Endothelial cell (in vitro differentiated cells): ENCODE results near the gene NAGK. TPM values are rescaled to one million over a fixed set of nuclear protein-coding genes. Genes with fewer than 3 reads are reported as not detected.
A peak's percentile ranks its signal among the peaks of the same experiment; 100 is the strongest.

Experiments used
- DNase-seq: peaks from one replicate; pipeline ENCODE4 v3.0.0; 2021; ENCODE audit warnings: low spot score
- H3K27ac Mint-ChIP-seq: one replicate; pipeline ENCODE4 v1.8.0; 2021; ENCODE audit warnings: mixed read lengths, inconsistent platforms; ENCODE audit not compliant: unreplicated experiment
- H3K27me3 Mint-ChIP-seq: one replicate; pipeline ENCODE4 v1.8.0; 2021; ENCODE audit warnings: mild to moderate bottlenecking, moderate library complexity, mixed read lengths, inconsistent platforms; ENCODE audit not compliant: unreplicated experiment
- H3K36me3 Mint-ChIP-seq: one replicate; pipeline ENCODE4 v1.8.0; 2021; ENCODE audit warnings: mild to moderate bottlenecking, low read depth, mixed read lengths, inconsistent platforms; ENCODE audit not compliant: unreplicated experiment
- H3K4me1 Mint-ChIP-seq: one replicate; pipeline ENCODE4 v1.8.0; 2021; ENCODE audit warnings: mild to moderate bottlenecking, mixed read lengths, inconsistent platforms; ENCODE audit not compliant: unreplicated experiment
- H3K4me3 Mint-ChIP-seq: one replicate; pipeline ENCODE4 v1.8.0; 2021; ENCODE audit warnings: mild to moderate bottlenecking, mixed read lengths, inconsistent platforms; ENCODE audit not compliant: unreplicated experiment
- H3K9me3 Mint-ChIP-seq: one replicate; pipeline ENCODE4 v1.8.0; 2021; ENCODE audit warnings: mixed read lengths, inconsistent platforms; ENCODE audit not compliant: unreplicated experiment
- CTCF ChIP-seq: fragments of 200-600 bp; sonication (generic); IDR thresholded peaks from one replicate; pipeline ENCODE4 v1.5.0; 2021; ENCODE audit warnings: antibody characterized with exemption; ENCODE audit not compliant: unreplicated experiment
- total RNA-seq: library from RNA; stranded (reverse); fragmentation: NEBNext Ultra II Directional; extraction: Animal tissue kit (Norgen Biotek cat#: 25700); gene quantifications from one replicate; pipeline ENCODE4 v1.2.1, GENCODE V29; 2021; ENCODE audit not compliant: unreplicated experiment

Gene NAGK
- total RNA-seq, 1 donor from 2014 or later, result 125 TPM

GRCh38 chr2:71108091-71108490 lies 39.6 kb downstream of the NAGK start:
- no peaks in the 10 kb centered on the region for H3K9me3 Mint-ChIP-seq
- DNase-seq, result no peak
- H3K27ac Mint-ChIP-seq, result no peak overlapping the region
- no peak overlapping the region for H3K4me3 Mint-ChIP-seq
- no peaks in the 10 kb centered on the region for H3K27me3 Mint-ChIP-seq
- H3K36me3 Mint-ChIP-seq, result peaks cover 3% of the 10 kb centered on the region
- H3K4me1 Mint-ChIP-seq, result no peaks in the 10 kb centered on the region
- no peak for TF ChIP-seq CTCF

GRCh38 chr2:71113843-71114242 lies 45.4 kb downstream of the NAGK start:
- Mint-ChIP-seq H3K9me3 (no peaks in the 10 kb centered on the region), H3K27ac (no peak overlapping the region), H3K27me3 (no peaks in the 10 kb centered on the region), H3K4me1 (no peaks in the 10 kb centered on the region), H3K4me3 (no peak overlapping the region), H3K36me3 (no peaks in the 10 kb centered on the region)
- no peak for TF ChIP-seq CTCF
- DNase-seq, result no peak

GRCh38 chr2:71117063-71117462 lies 48.6 kb downstream of the NAGK start:
- Mint-ChIP-seq H3K27ac (no peak overlapping the region), H3K36me3 (no peaks in the 10 kb centered on the region), H3K9me3 (no peaks in the 10 kb centered on the region), H3K4me3 (no peak overlapping the region), H3K27me3 (no peaks in the 10 kb centered on the region), H3K4me1 (no peaks in the 10 kb centered on the region)
- no peak for TF ChIP-seq CTCF
- no peak for DNase-seq

GRCh38 chr2:71120195-71120594 lies 51.7 kb downstream of the NAGK start:
- TF ChIP-seq CTCF, result no peak
- Mint-ChIP-seq H3K27ac (no peak overlapping the region), H3K27me3 (no peaks in the 10 kb centered on the region), H3K4me3 (no peak overlapping the region), H3K4me1 (no peaks in the 10 kb centered on the region), H3K9me3 (no peaks in the 10 kb centered on the region), H3K36me3 (no peaks in the 10 kb centered on the region)
- no peak for DNase-seq

GRCh38 chr2:71121479-71121878 lies 53.0 kb downstream of the NAGK start:
- DNase-seq, result no peak
- Mint-ChIP-seq H3K36me3 (no peaks in the 10 kb centered on the region), H3K27ac (no peak overlapping the region), H3K4me1 (no peaks in the 10 kb centered on the region), H3K27me3 (no peaks in the 10 kb centered on the region), H3K9me3 (no peaks in the 10 kb centered on the region), H3K4me3 (peak overlapping the region; percentile 60)
- no peak for TF ChIP-seq CTCF
